Body of pancreas (tissue), 4 donors: ENCODE measurements around the gene ERC2. TPM values are rescaled to one million over a fixed set of nuclear protein-coding genes. Genes with fewer than 3 reads are reported as not detected.

ENCODE experiments used
- ATAC-seq: fragments of 150-250 bp; one replicate; pipeline ENCODE4 v1.9.1; 2016
- DNase-seq, 4 donors: peaks; one replicate each; pipeline ENCODE4 v3.0.0-alpha.2; 2019
- H3K27ac ChIP-seq, 4 donors: fragments of 200-600 bp; sonication (generic); 1 replicate in 3 of 4; 2 replicates in 1 of 4; pipeline versions ENCODE4 v1.5.1 to v1.6.1; 2016 to 2019; ENCODE audit warnings: mild to moderate bottlenecking in 1 of 4, mixed read lengths in 1 of 4, moderate library complexity in 1 of 4
- H3K27me3 ChIP-seq, 2 donors: fragments of 200-600 bp; sonication (generic); one replicate each; pipeline ENCODE4 v1.6.0; 2016; ENCODE audit warnings: mild to moderate bottlenecking in 1 of 2
- H3K36me3 ChIP-seq, 2 donors: fragments of 200-600 bp; sonication (generic); replicated peaks in 1 of 2; 2 replicates each; pipeline ENCODE4 v1.5.1; 2016; ENCODE audit warnings: low read depth in 2 of 2; ENCODE audit not compliant: insufficient read depth in 1 of 2
- H3K4me1 ChIP-seq: fragments of 200-600 bp; sonication (generic); one replicate; pipeline ENCODE4 v1.6.0; 2016
- H3K4me3 ChIP-seq, 2 donors: fragments of 200-600 bp; sonication (generic); 1 replicate in 1 of 2; 2 replicates in 1 of 2; pipeline ENCODE4 v1.5.1; 2016 to 2019
- H3K9me3 ChIP-seq, 3 donors: fragments of 200-600 bp; sonication (generic); 1 replicate in 2 of 3; 2 replicates in 1 of 3; pipeline ENCODE4 v1.5.1; 2016
- CTCF ChIP-seq, 7 experiments: fragments of 450-650 bp in 4 of 7; fragments of 200-600 bp in 3 of 7; sonication (generic) in 3 of 7; IDR thresholded peaks; one replicate each; pipeline ENCODE4 v1.5.1; 2016 to 2019; ENCODE audit warnings: antibody characterized with exemption in 7 of 7
- POLR2A ChIP-seq, 3 donors: fragments of 450-650 bp; IDR thresholded peaks; one replicate each; pipeline ENCODE4 v1.6.1; 2016; ENCODE audit warnings: antibody characterized with exemption in 3 of 3, mild to moderate bottlenecking in 2 of 3
- WGBS, 2 donors: methylation state at CpG; one replicate each; pipeline ENCODE4 v1.1.5; 2017; 5-methylcytosine and 5-hydroxymethylcytosine counted together
- intact Hi-C: fragments of 100-400 bp; cut with DNase I; formaldehyde crosslinking; loops from one replicate; pipeline ENCODE4 v1.15.1; 2023
- total RNA-seq, 2 donors: library from RNA; depleted of rRNA; stranded (reverse); fragments of >200 nt; gene quantifications; one replicate each; pipeline ENCODE4 v1.1.0, GENCODE V29; 2016

Gene ERC2
- total RNA-seq, 2 donors from 2014 or later, result 4.0 to 4.7 TPM

DNA sequence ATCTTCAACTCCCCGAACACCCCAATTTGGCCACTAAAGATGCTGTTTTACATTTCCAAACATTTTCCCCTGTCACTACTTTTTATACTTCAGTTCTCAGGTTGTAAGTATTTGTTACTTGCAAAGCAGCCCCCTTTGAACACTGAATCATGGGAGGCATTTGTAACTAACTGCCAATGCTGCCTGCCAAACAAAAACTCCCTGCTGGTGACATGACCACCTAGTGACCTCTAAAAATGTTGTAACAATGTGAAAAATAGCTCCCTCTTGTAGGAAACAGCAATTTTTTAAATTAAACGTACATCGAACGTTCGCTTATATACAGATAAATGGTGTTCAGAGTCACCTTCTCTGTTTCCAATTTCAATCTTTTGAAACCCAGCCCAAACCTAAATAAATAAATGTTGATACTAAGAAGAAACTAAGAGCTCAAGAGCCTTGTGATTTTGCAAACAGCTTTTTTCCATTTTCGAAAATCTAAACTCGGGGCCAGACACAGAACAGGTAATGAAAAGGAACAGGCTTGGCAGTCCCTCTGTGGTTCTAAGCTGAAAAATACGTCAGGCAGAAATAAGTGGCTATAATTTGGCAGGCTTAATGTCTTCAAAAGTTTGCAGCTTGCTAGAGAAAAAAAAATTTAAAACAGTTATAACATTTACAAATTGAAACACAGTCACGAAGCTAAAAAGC is 712.6 kb downstream of the ERC2 start:
- ATAC-seq, result no peak
- intact Hi-C loops, result no loop called here
- H3K4me1 ChIP-seq, result peaks cover 24% of the 10 kb centered on the region
- 45 to 49% methylated on average over 9 of the region's 9 CpGs for WGBS, 2 donors
- no peaks in the 10 kb centered on the region for H3K27me3 ChIP-seq
- no peaks in the 10 kb centered on the region for H3K36me3 ChIP-seq
- no peak for DNase-seq
- TF ChIP-seq POLR2A (IDR thresholded peaks at IDR 0.05), result no peak
- no peak for TF ChIP-seq CTCF (IDR thresholded peaks at IDR 0.05)
- no peaks in the 10 kb centered on the region for H3K9me3 ChIP-seq
- H3K4me3 ChIP-seq, result no peak overlapping the region
- peak overlapping the region in 3 of 4 donors; percentile 42 to 55 (median 48) for H3K27ac ChIP-seq

- no peak overlapping the region for H3K27ac ChIP-seq
- H3K9me3 ChIP-seq, result no peaks in the 10 kb centered on the region
- 83 to 92% methylated on average over 5 of the region's 5 CpGs for WGBS, 2 donors
- H3K4me3 ChIP-seq, result no peak overlapping the region
- ATAC-seq (no peak), DNase-seq (no peak)
- H3K4me1 ChIP-seq, result peaks cover 5% of the 10 kb centered on the region
- no peak for TF ChIP-seq POLR2A (IDR thresholded peaks at IDR 0.05)
- TF ChIP-seq CTCF (IDR thresholded peaks at IDR 0.05), result no peak
- intact Hi-C loops, result no loop called here
- no peaks in the 10 kb centered on the region for H3K36me3 ChIP-seq
- no peaks in the 10 kb centered on the region for H3K27me3 ChIP-seq
Observed at GRCh38 chr3:55752911-55753310, 715.4 kb downstream of the ERC2 start.

DNA sequence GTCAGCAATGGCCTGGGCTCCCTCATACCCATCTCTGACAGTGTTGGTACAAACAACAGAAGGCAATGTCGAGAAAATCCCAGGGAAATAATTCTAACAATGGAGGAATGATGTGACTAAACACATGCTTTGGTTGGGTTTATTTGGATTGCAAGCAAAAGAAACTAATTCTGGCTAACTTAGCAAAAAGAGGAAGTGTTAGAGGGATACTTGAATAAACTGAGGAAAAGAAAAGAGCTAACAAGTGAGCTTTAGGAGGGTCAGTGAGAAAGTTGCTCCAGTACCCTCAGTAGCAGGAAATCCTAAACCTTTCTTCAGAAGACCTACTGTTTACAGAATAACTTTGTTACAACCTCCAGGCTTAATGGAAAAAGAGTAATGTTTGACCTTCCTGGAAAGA is 716.5 kb downstream of the ERC2 start:
- Histone ChIP-seq H3K4me3 (no peak overlapping the region), H3K27me3 (no peaks in the 10 kb centered on the region), H3K36me3 (no peaks in the 10 kb centered on the region), H3K9me3 (no peaks in the 10 kb centered on the region), H3K4me1 (peaks cover 5% of the 10 kb centered on the region), H3K27ac (no peak overlapping the region)
- 65 to 89% methylated on average over 1 of the region's 1 CpG for WGBS, 2 donors
- intact Hi-C loops, result no loop called here
- ATAC-seq (no peak), DNase-seq (no peak)
- TF ChIP-seq CTCF (IDR thresholded peaks at IDR 0.05) (no peak), POLR2A (IDR thresholded peaks at IDR 0.05) (no peak)

GRCh38 chr3:55750525-55750924 is 717.7 kb downstream of the ERC2 start:
- no peak for TF ChIP-seq POLR2A (IDR thresholded peaks at IDR 0.05)
- 76% methylated on average over 6 of the region's 6 CpGs for WGBS, 2 donors
- Histone ChIP-seq H3K36me3 (no peaks in the 10 kb centered on the region), H3K9me3 (no peaks in the 10 kb centered on the region), H3K27ac (no peak overlapping the region), H3K4me3 (no peak overlapping the region), H3K27me3 (no peaks in the 10 kb centered on the region), H3K4me1 (peaks cover 5% of the 10 kb centered on the region)
- intact Hi-C loops, result no loop called here
- ATAC-seq (no peak), DNase-seq (peak in 2 of 4 donors; percentile 16 to 63)

DNA sequence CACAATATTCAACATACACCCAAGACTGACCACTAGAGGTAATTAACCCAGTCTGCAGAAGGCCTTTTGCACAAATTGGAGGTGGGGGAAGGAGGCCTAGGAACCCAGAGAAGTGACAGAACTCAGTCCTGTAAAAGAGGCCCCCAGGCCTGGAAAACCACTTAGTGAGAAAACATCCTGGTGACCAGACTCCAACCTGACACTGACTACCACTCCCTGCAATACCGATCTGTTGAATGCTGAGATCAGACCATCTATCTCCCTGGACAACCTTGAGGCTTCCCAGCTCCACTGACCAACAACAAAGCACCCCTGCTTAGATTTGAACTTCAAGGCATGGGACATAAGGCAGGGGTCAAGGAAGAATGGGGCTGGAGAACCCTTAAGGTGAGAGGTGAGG is 719.2 kb downstream of the ERC2 start:
- no peaks in the 10 kb centered on the region for H3K36me3 ChIP-seq
- intact Hi-C loops, result no loop called here
- no peaks in the 10 kb centered on the region for H3K4me1 ChIP-seq
- no peaks in the 10 kb centered on the region for H3K27me3 ChIP-seq
- 92 to 100% methylated on average over 1 of the region's 1 CpG for WGBS, 2 donors
- ATAC-seq, result no peak
- TF ChIP-seq POLR2A (IDR thresholded peaks at IDR 0.05), result no peak
- no peak for TF ChIP-seq CTCF (IDR thresholded peaks at IDR 0.05)
- no peak overlapping the region for H3K27ac ChIP-seq
- no peak overlapping the region for H3K4me3 ChIP-seq
- no peak for DNase-seq
- no peaks in the 10 kb centered on the region for H3K9me3 ChIP-seq
